Measurements from ENCODE around the gene TVP23C.

GRCh38 chr17:15469260-15469659, 94.0 kb downstream of the TVP23C start:
- TF ChIP-seq CTCF (IDR thresholded peaks at IDR 0.05) (no peak), ZFX (IDR thresholded peaks at IDR 0.05; ENCODE audit: borderline replicate concordance) (no peak)

Data from 22Rv1 (cell line).